Astrocyte (in vitro differentiated cells and primary cell): ENCODE data around the gene PKD2L2. TPM values are rescaled to one million over a fixed set of nuclear protein-coding genes. Genes with fewer than 3 reads are reported as not detected.

Source experiments
- DNase-seq: peaks from one replicate; pipeline ENCODE4 v3.0.0-alpha.2; 2010; ENCODE audit warnings: low read depth
- FAIRE-seq: peaks from 2 replicates; lab custom pipeline; 2011; peaks lifted over from hg19 to GRCh38; lab: Jason Lieb, UNC
- H2AFZ ChIP-seq: 2 replicates; pipeline ENCODE4 v1.6.0; 2012; ENCODE audit warnings: low read depth, low read length, inconsistent platforms
- H3K27ac ChIP-seq: 2 replicates; pipeline ENCODE4 v1.5.1; 2011; ENCODE audit warnings: low read depth, low read length, inconsistent platforms
- H3K27me3 ChIP-seq: 2 replicates; pipeline ENCODE4 v1.6.0; 2011; ENCODE audit warnings: low read length, inconsistent platforms; ENCODE audit not compliant: insufficient read depth
- H3K36me3 ChIP-seq: 2 replicates; pipeline ENCODE4 v1.5.1; 2011; ENCODE audit warnings: low read length, inconsistent platforms; ENCODE audit not compliant: insufficient read depth
- H3K4me1 ChIP-seq: 2 replicates; pipeline ENCODE4 v1.5.1; 2011; ENCODE audit warnings: low read length, inconsistent platforms; ENCODE audit not compliant: insufficient read depth
- H3K4me2 ChIP-seq: 2 replicates; pipeline ENCODE4 v1.6.0; 2012; ENCODE audit warnings: low read length, inconsistent platforms
- H3K4me3 ChIP-seq: 2 replicates; pipeline ENCODE4 v1.5.1; 2011; ENCODE audit warnings: low read depth, mild to moderate bottlenecking, low read length, inconsistent platforms; ENCODE audit not compliant: insufficient read depth
- H3K79me2 ChIP-seq: 2 replicates; pipeline ENCODE4 v1.6.0; 2012; ENCODE audit warnings: mild to moderate bottlenecking, low read length, inconsistent platforms; ENCODE audit not compliant: insufficient read depth
- H3K9ac ChIP-seq: 2 replicates; pipeline ENCODE4 v1.6.0; 2012; ENCODE audit warnings: mild to moderate bottlenecking, low read length, inconsistent platforms
- H3K9me3 ChIP-seq: 2 replicates; pipeline ENCODE4 v1.5.1; 2012; ENCODE audit warnings: low read depth, mild to moderate bottlenecking, low read length, inconsistent platforms; ENCODE audit not compliant: insufficient read depth
- H4K20me1 ChIP-seq: 2 replicates; pipeline ENCODE4 v1.6.0; 2012; ENCODE audit warnings: low read length, inconsistent platforms; ENCODE audit not compliant: insufficient read depth
- H3K27ac Mint-ChIP-seq: one replicate; pipeline ENCODE4 v1.8.0; 2021; ENCODE audit warnings: mild to moderate bottlenecking, mixed read lengths; ENCODE audit not compliant: unreplicated experiment
- H3K27me3 Mint-ChIP-seq: one replicate; pipeline ENCODE4 v1.8.0; 2021; ENCODE audit warnings: low read depth, mixed read lengths; ENCODE audit not compliant: unreplicated experiment
- H3K36me3 Mint-ChIP-seq: one replicate; pipeline ENCODE4 v1.8.0; 2021; ENCODE audit warnings: low read depth, mixed read lengths; ENCODE audit not compliant: unreplicated experiment
- H3K4me1 Mint-ChIP-seq: one replicate; pipeline ENCODE4 v1.8.0; 2021; ENCODE audit warnings: low read depth, mixed read lengths; ENCODE audit not compliant: unreplicated experiment
- H3K4me3 Mint-ChIP-seq: one replicate; pipeline ENCODE4 v1.8.0; 2021; ENCODE audit warnings: mild to moderate bottlenecking, moderate library complexity, mixed read lengths; ENCODE audit not compliant: unreplicated experiment
- H3K9me3 Mint-ChIP-seq: one replicate; pipeline ENCODE4 v1.8.0; 2021; ENCODE audit warnings: mild to moderate bottlenecking, mixed read lengths; ENCODE audit not compliant: unreplicated experiment
- EZH2 ChIP-seq: IDR thresholded peaks from 2 replicates; pipeline ENCODE4 v1.6.1; 2012; ENCODE audit warnings: mild to moderate bottlenecking, low read length, inconsistent platforms; ENCODE audit not compliant: insufficient read depth
- total RNA-seq: library from RNA; stranded (reverse); gene quantifications from 2 replicates; pipeline ENCODE4 v1.2.1, GENCODE V29; 2021
- TF ChIP-seq, protein P1 (sequence below): IDR thresholded peaks from 2 replicates; pipeline ENCODE4 v1.5.1; 2011; ENCODE audit warnings: low read depth, mild to moderate bottlenecking, inconsistent platforms, low read length, moderate library complexity; ENCODE audit not compliant: insufficient read depth

The PKD2L2 gene
- total RNA-seq, 1 donor from 2014 or later, result not detected

DNA sequence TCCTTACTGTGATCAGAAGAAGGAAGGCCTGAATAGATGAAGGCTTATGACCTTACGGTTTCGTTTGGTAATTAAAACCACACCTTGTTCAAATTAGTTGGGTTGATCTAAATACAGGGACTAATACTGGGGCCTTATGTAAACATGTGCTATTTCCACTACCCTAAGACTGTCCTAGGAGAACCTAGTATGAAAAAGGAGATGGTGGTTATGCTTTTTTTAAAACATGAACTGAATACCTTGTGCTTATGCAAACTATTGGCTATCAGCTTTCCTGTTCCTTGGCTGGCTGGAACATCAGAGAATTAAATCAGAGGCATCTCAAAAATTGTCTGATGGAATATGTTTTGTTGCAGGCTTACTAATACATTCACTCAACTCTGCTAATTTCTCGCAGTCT, 17.7 kb upstream of the PKD2L2 start:
- Histone ChIP-seq H3K27ac (no peak overlapping the region), H2AFZ (no peak overlapping the region), H3K27me3 (no peaks in the 10 kb centered on the region), H3K9ac (no peak overlapping the region), H3K4me1 (no peaks in the 10 kb centered on the region), H3K4me2 (no peak overlapping the region), H4K20me1 (no peaks in the 10 kb centered on the region), H3K9me3 (no peaks in the 10 kb centered on the region), H3K36me3 (no peaks in the 10 kb centered on the region), H3K79me2 (no peaks in the 10 kb centered on the region), H3K4me3 (no peak overlapping the region)
- TF ChIP-seq, protein P1, sequence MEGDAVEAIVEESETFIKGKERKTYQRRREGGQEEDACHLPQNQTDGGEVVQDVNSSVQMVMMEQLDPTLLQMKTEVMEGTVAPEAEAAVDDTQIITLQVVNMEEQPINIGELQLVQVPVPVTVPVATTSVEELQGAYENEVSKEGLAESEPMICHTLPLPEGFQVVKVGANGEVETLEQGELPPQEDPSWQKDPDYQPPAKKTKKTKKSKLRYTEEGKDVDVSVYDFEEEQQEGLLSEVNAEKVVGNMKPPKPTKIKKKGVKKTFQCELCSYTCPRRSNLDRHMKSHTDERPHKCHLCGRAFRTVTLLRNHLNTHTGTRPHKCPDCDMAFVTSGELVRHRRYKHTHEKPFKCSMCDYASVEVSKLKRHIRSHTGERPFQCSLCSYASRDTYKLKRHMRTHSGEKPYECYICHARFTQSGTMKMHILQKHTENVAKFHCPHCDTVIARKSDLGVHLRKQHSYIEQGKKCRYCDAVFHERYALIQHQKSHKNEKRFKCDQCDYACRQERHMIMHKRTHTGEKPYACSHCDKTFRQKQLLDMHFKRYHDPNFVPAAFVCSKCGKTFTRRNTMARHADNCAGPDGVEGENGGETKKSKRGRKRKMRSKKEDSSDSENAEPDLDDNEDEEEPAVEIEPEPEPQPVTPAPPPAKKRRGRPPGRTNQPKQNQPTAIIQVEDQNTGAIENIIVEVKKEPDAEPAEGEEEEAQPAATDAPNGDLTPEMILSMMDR, result no peak
- TF ChIP-seq EZH2, result no peak
- Mint-ChIP-seq H3K9me3 (no peaks in the 10 kb centered on the region), H3K36me3 (no peaks in the 10 kb centered on the region), H3K4me1 (no peaks in the 10 kb centered on the region), H3K27me3 (no peaks in the 10 kb centered on the region), H3K27ac (no peak overlapping the region), H3K4me3 (no peak overlapping the region)
- FAIRE-seq (no peak), DNase-seq (no peak)

DNA sequence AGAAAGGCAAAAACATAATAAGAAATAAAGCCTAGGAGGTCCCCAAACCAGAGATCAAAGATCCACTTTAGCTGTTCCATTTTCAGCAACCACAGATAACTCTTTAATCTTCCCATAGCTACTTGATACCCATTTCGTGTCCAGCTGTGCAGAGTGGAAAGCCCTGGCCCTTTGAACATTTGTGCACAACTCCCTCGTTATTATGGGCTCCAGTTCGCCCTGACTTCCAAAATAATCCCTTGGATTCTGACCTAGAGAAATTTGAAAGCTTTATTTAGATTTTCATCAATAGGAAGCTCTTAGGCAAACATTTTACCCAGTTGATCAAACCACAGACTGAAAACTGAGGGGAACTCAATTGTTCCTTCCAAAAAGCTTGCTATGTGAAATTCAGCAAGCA, 16.8 kb upstream of the PKD2L2 start:
- no peaks in the 10 kb centered on the region for H3K9me3 Mint-ChIP-seq
- no peaks in the 10 kb centered on the region for H3K4me1 ChIP-seq
- no peaks in the 10 kb centered on the region for H3K4me1 Mint-ChIP-seq
- H3K9ac ChIP-seq, result no peak overlapping the region
- no peaks in the 10 kb centered on the region for H3K27me3 Mint-ChIP-seq
- no peaks in the 10 kb centered on the region for H3K27me3 ChIP-seq
- H4K20me1 ChIP-seq, result no peaks in the 10 kb centered on the region
- DNase-seq (no peak), FAIRE-seq (no peak)
- TF ChIP-seq, protein P1, result no peak
- TF ChIP-seq EZH2, result no peak
- no peak overlapping the region for H3K4me2 ChIP-seq
- no peaks in the 10 kb centered on the region for H3K79me2 ChIP-seq
- no peak overlapping the region for H2AFZ ChIP-seq
- H3K4me3 ChIP-seq, result no peak overlapping the region
- H3K27ac Mint-ChIP-seq, result no peak overlapping the region
- H3K36me3 ChIP-seq, result no peaks in the 10 kb centered on the region
- no peak overlapping the region for H3K4me3 Mint-ChIP-seq
- no peaks in the 10 kb centered on the region for H3K9me3 ChIP-seq
- no peak overlapping the region for H3K27ac ChIP-seq
- no peaks in the 10 kb centered on the region for H3K36me3 Mint-ChIP-seq

DNA sequence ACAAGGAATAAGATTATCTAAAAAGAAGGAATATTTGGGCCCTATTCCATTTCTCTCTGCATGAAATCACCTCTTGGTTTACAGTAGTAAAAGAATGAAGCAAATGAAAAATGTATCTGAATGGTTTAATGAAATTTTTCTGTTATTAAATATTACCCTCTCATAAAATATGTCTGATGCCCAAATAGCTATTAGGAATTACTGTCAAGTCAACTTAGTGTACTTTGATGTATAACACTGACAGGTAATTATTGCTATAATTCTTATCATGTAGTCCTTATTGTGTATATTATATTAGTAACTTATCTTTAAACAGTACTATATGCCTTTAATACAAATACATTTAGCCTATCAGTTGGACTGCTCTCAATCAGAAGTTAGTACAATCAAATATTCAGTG, 13.2 kb upstream of the PKD2L2 start:
- Histone ChIP-seq H3K4me3 (no peak overlapping the region), H3K36me3 (no peaks in the 10 kb centered on the region), H3K79me2 (no peaks in the 10 kb centered on the region), H3K27ac (no peak overlapping the region), H2AFZ (no peak overlapping the region), H3K4me2 (no peak overlapping the region), H3K9me3 (no peaks in the 10 kb centered on the region), H3K27me3 (no peaks in the 10 kb centered on the region), H4K20me1 (no peaks in the 10 kb centered on the region), H3K9ac (no peak overlapping the region), H3K4me1 (no peaks in the 10 kb centered on the region)
- Mint-ChIP-seq H3K36me3 (no peaks in the 10 kb centered on the region), H3K4me3 (no peak overlapping the region), H3K27ac (no peak overlapping the region), H3K27me3 (peaks cover 2% of the 10 kb centered on the region), H3K4me1 (no peaks in the 10 kb centered on the region), H3K9me3 (no peaks in the 10 kb centered on the region)
- no peak for TF ChIP-seq EZH2
- TF ChIP-seq, protein P1, result no peak
- FAIRE-seq (no peak), DNase-seq (no peak)
